HepG2 (cell line): ENCODE measurements around the gene CYB5B. TPM values are rescaled to one million over a fixed set of nuclear protein-coding genes. Genes with fewer than 3 reads are reported as not detected.

Source experiments
- BHLHE40 ChIP-seq: IDR thresholded peaks from 2 replicates; pipeline ENCODE4 v1.6.1; 2011; ENCODE audit warnings: low read length, improper control_type of control experiment
- CBX1 ChIP-seq: IDR thresholded peaks from one replicate; pipeline ENCODE4 v1.6.1; 2016; ENCODE audit warnings: antibody characterized with exemption, low read depth
- EP300 ChIP-seq, 3 experiments: sonication (generic) in 1 of 3; formaldehyde crosslinking in 1 of 3; IDR thresholded peaks; 2 replicates each; pipeline versions ENCODE4 v1.5.1 to v1.6.1; 2011 to 2020; ENCODE audit warnings: low read depth in 2 of 3, low read length in 2 of 3, borderline replicate concordance in 1 of 3, improper control_type of control experiment in 1 of 3, mild to moderate bottlenecking in 1 of 3, missing genetic modification reagents in 1 of 3, moderate library complexity in 1 of 3
- GATA4 ChIP-seq: sonication (generic); IDR thresholded peaks from 2 replicates; pipeline ENCODE4 v1.6.1; 2016; ENCODE audit warnings: antibody characterized with exemption, low read depth, borderline replicate concordance
- KDM3A ChIP-seq: IDR thresholded peaks from 2 replicates; pipeline ENCODE4 v1.6.1; 2018; ENCODE audit warnings: low read depth, missing compliant biosample characterization
- MED1 ChIP-seq: sonication (generic); formaldehyde crosslinking; IDR thresholded peaks from 2 replicates; pipeline ENCODE4 v1.4.0; 2020; ENCODE audit warnings: missing genetic modification reagents
- MYNN ChIP-seq: sonication (generic); formaldehyde crosslinking; IDR thresholded peaks from 2 replicates; pipeline ENCODE4 v1.4.0; 2020; ENCODE audit warnings: mild to moderate bottlenecking, low read depth, missing genetic modification reagents
- NFIB ChIP-seq: sonication (generic); formaldehyde crosslinking; IDR thresholded peaks from 2 replicates; pipeline ENCODE4 v1.9.0; 2021; ENCODE audit warnings: missing genetic modification reagents, mild to moderate bottlenecking, borderline replicate concordance
- POLR2G ChIP-seq: fragments of 200-400 bp; formaldehyde crosslinking; IDR thresholded peaks from 2 replicates; pipeline ENCODE4 v1.6.1; 2018; ENCODE audit warnings: mild to moderate bottlenecking, low read depth, low read length, moderate library complexity
- RXRB ChIP-seq: IDR thresholded peaks from 2 replicates; pipeline ENCODE4 v1.6.1; 2016; ENCODE audit warnings: borderline replicate concordance, missing genetic modification reagents, missing compliant biosample characterization
- SIN3B ChIP-seq: fragments of 150-350 bp; IDR thresholded peaks from 2 replicates; pipeline ENCODE4 v1.6.1; 2014; ENCODE audit warnings: low read length
- ZNF136 ChIP-seq: sonication (generic); formaldehyde crosslinking; IDR thresholded peaks from 2 replicates; pipeline ENCODE4 v1.8.1; 2022; ENCODE audit warnings: low read depth, mild to moderate bottlenecking, moderate library complexity, missing genetic modification reagents
- ZNF224 ChIP-seq: sonication (generic); formaldehyde crosslinking; IDR thresholded peaks from 2 replicates; pipeline ENCODE4 v1.5.0; 2020; ENCODE audit warnings: mild to moderate bottlenecking, missing genetic modification reagents
- ZNF230 ChIP-seq: sonication (generic); formaldehyde crosslinking; IDR thresholded peaks from 2 replicates; pipeline ENCODE4 v1.4.0; 2020; ENCODE audit warnings: mild to moderate bottlenecking, missing genetic modification reagents
- ZNF292 ChIP-seq: sonication (generic); formaldehyde crosslinking; IDR thresholded peaks from 2 replicates; pipeline ENCODE4 v1.8.1; 2022; ENCODE audit warnings: mild to moderate bottlenecking, low read depth, missing genetic modification reagents, borderline replicate concordance
- ZNF44 ChIP-seq: sonication (generic); formaldehyde crosslinking; IDR thresholded peaks from 2 replicates; pipeline ENCODE4 v1.5.1; 2020; ENCODE audit warnings: mild to moderate bottlenecking, missing genetic modification reagents
- ZNF841 ChIP-seq: sonication (generic); formaldehyde crosslinking; IDR thresholded peaks from 2 replicates; pipeline ENCODE4 v1.8.1; 2023; ENCODE audit warnings: missing genetic modification reagents, borderline replicate concordance
- polyA plus RNA-seq, 8 experiments: library from polyadenylated mRNA; depleted of rRNA in 3 of 8; stranded (reverse) in 7 of 8; unstranded in 1 of 8; fragments of >200 nt; fragmentation: Illumina TruSeq in 4 of 8; extraction: Trizol in 4 of 8; gene quantifications; 2 replicates each; pipeline versions ENCODE4 v1.2.1 to v1.2.3, GENCODE V29; 2011 to 2016; ENCODE audit warnings: low read depth in 4 of 8, missing spikeins in 1 of 8, mixed read lengths in 1 of 8; ENCODE audit not compliant: insufficient read depth in 1 of 8
- total RNA-seq, 5 experiments: library from RNA; depleted of rRNA; stranded (reverse); fragments of >200 nt; fragmentation: Illumina TruSeq; extraction: Trizol; gene quantifications; 2 replicates each; pipeline ENCODE4 v1.2.3, GENCODE V29; 2016; ENCODE audit warnings: low read depth in 1 of 5
- TF ChIP-seq, protein P1 (sequence below), 2 experiments: sonication (generic) in 1 of 2; formaldehyde crosslinking in 1 of 2; IDR thresholded peaks; 2 replicates each; pipeline versions ENCODE4 v1.4.0 to v1.6.1; 2018 to 2020; ENCODE audit warnings: missing genetic modification reagents in 2 of 2, borderline replicate concordance in 1 of 2, low read depth in 1 of 2, mild to moderate bottlenecking in 1 of 2, missing biosample characterization in 1 of 2
- TF ChIP-seq, protein P2 (sequence below): sonication (generic); formaldehyde crosslinking; IDR thresholded peaks from 2 replicates; pipeline ENCODE4 v1.9.0; 2021; ENCODE audit warnings: missing genetic modification reagents, borderline replicate concordance
- TF ChIP-seq, protein P3 (sequence below): sonication (generic); formaldehyde crosslinking; IDR thresholded peaks from 2 replicates; pipeline ENCODE4 v1.5.0; 2020; ENCODE audit warnings: missing genetic modification reagents, mild to moderate bottlenecking, borderline replicate concordance

Gene CYB5B
- total and polyA plus RNA-seq, 2 of the 13 experiments (the other 11 are each of a cell fraction or from before 2014, with no cell fraction given), result 234 to 432 TPM

DNA sequence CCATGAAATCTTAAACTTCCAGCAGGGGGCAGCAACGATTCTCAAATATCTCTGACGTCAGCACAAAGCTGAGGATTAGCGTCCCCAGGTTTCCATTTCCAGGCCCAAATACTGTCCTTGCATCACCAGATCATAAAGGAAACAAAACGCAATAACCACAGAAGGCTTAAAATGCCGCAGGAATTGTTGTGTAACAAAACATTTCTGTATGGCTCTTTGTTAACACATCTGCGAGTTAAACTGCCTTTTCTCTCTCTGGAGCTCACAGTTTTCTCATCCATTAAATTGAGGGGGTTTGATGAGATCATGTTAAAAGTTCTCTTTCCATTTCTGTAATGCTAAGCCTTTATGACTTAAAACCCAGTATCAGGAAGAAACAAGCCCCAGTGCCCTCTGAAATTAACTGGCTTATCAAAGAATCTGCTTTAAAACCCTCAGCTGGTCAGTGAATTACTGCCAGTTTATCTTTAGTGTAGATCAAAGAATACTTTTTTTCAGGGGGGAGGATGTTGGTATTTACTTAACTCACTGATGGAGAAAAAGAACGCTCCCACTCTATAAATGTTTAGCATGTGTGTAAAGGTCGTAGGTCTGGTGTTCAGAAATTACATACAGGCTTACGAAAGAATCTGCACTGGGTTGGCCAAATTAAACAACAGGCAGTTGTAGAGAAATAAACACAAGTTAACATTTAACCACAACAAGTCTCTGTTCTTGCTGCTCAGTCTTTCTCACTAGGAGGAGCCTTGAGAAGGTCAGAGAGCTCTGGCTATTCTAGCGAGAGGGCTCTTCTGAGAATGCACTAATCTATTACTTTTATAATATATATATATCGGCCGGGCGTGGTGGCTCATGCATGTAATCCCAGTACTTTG is 28.0 kb upstream of the CYB5B start (continued):
- TF ChIP-seq, protein P1, sequence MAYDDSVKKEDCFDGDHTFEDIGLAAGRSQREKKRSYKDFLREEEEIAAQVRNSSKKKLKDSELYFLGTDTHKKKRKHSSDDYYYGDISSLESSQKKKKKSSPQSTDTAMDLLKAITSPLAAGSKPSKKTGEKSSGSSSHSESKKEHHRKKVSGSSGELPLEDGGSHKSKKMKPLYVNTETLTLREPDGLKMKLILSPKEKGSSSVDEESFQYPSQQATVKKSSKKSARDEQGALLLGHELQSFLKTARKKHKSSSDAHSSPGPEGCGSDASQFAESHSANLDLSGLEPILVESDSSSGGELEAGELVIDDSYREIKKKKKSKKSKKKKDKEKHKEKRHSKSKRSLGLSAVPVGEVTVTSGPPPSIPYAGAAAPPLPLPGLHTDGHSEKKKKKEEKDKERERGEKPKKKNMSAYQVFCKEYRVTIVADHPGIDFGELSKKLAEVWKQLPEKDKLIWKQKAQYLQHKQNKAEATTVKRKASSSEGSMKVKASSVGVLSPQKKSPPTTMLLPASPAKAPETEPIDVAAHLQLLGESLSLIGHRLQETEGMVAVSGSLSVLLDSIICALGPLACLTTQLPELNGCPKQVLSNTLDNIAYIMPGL (CRISPR knock-in tag; IDR thresholded peaks at IDR 0.05; ENCODE audit: borderline replicate concordance in 1 of 2, low read depth in 1 of 2), result peak; percentile 66 to 73; a peak in 3 of 4 replicates
- TF ChIP-seq, protein P2, sequence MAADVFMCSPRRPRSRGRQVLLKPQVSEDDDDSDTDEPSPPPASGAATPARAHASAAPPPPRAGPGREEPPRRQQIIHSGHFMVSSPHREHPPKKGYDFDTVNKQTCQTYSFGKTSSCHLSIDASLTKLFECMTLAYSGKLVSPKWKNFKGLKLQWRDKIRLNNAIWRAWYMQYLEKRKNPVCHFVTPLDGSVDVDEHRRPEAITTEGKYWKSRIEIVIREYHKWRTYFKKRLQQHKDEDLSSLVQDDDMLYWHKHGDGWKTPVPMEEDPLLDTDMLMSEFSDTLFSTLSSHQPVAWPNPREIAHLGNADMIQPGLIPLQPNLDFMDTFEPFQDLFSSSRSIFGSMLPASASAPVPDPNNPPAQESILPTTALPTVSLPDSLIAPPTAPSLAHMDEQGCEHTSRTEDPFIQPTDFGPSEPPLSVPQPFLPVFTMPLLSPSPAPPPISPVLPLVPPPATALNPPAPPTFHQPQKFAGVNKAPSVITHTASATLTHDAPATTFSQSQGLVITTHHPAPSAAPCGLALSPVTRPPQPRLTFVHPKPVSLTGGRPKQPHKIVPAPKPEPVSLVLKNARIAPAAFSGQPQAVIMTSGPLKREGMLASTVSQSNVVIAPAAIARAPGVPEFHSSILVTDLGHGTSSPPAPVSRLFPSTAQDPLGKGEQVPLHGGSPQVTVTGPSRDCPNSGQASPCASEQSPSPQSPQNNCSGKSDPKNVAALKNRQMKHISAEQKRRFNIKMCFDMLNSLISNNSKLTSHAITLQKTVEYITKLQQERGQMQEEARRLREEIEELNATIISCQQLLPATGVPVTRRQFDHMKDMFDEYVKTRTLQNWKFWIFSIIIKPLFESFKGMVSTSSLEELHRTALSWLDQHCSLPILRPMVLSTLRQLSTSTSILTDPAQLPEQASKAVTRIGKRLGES (CRISPR knock-in tag), result peak; percentile 55; the same call in 1 of the 2 replicates
- TF ChIP-seq KDM3A (CRISPR knock-in tag), result peak; percentile 68; the same call in 1 of the 2 replicates
- TF ChIP-seq ZNF136 (CRISPR knock-in tag), result peak; percentile 94
- TF ChIP-seq ZNF44 (CRISPR knock-in tag), result 0 out of 2 replicates have a peak, but pooled peaks have one; percentile 14
- TF ChIP-seq BHLHE40, result no peak
- peak; percentile 48 to 99; a peak in 3 of 4 replicates for TF ChIP-seq EP300 (IDR thresholded peaks at IDR 0.05; ENCODE audit: low read depth in 2 of 2, low read length in 2 of 2)
- TF ChIP-seq EP300 (CRISPR knock-in tag; IDR thresholded peaks at IDR 0.05; ENCODE audit: borderline replicate concordance), result peak; percentile 85
- TF ChIP-seq ZNF841 (CRISPR knock-in tag), result no peak
- peak; percentile 80 for TF ChIP-seq POLR2G
- TF ChIP-seq NFIB, result no peak
- TF ChIP-seq RXRB (CRISPR knock-in tag), result peak; percentile 93
- TF ChIP-seq ZNF230 (CRISPR knock-in tag), result no peak; the same call in 1 of the 2 replicates
- TF ChIP-seq CBX1, result no peak
- peak; percentile 95 for TF ChIP-seq MED1
- TF ChIP-seq ZNF292 (CRISPR knock-in tag), result peak; percentile 54
- no peak for TF ChIP-seq MYNN (CRISPR knock-in tag)
- TF ChIP-seq GATA4, result peak; percentile 95
- no peak; the same call in 1 of the 2 replicates for TF ChIP-seq SIN3B
- TF ChIP-seq ZNF224 (CRISPR knock-in tag), result peak; percentile 45; the same call in 1 of the 2 replicates
- TF ChIP-seq, protein P3, sequence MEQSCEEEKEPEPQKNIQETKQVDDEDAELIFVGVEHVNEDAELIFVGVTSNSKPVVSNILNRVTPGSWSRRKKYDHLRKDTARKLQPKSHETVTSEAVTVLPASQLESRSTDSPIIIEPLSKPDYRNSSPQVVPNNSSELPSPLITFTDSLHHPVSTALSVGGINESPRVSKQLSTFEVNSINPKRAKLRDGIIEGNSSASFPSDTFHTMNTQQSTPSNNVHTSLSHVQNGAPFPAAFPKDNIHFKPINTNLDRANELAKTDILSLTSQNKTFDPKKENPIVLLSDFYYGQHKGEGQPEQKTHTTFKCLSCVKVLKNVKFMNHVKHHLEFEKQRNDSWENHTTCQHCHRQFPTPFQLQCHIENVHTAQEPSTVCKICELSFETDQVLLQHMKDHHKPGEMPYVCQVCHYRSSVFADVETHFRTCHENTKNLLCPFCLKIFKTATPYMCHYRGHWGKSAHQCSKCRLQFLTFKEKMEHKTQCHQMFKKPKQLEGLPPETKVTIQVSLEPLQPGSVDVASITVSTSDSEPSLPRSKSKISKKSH (CRISPR knock-in tag), result no peak
